ENCODE data around the gene NFYB.
"Not testable (repeated sequence)": the region's sequence is repeated elsewhere in the genome, so short reads cannot be mapped to it uniquely, and the experiment has no call there.

The NFYB gene

DNA sequence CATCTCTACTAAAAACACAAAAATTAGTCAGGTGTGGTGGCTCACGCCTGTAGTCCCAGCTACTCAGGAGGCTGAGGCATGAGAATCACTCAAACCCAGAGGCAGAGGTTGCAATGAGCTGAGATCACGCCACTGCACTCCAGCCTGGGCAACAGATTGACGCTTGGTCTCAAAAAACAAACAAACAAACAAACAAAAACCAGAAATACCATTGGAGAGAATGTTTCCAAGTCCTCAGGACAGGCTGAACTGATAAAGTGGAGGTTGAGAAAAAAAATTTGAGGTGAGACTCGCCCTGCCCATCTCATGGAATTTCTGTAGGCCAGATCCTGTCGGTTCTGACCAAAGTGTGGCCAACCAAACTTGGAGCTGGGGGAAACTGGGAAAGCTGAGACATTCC lies 30.6 kb upstream of the NFYB start:
- TF ChIP-seq, protein P1, sequence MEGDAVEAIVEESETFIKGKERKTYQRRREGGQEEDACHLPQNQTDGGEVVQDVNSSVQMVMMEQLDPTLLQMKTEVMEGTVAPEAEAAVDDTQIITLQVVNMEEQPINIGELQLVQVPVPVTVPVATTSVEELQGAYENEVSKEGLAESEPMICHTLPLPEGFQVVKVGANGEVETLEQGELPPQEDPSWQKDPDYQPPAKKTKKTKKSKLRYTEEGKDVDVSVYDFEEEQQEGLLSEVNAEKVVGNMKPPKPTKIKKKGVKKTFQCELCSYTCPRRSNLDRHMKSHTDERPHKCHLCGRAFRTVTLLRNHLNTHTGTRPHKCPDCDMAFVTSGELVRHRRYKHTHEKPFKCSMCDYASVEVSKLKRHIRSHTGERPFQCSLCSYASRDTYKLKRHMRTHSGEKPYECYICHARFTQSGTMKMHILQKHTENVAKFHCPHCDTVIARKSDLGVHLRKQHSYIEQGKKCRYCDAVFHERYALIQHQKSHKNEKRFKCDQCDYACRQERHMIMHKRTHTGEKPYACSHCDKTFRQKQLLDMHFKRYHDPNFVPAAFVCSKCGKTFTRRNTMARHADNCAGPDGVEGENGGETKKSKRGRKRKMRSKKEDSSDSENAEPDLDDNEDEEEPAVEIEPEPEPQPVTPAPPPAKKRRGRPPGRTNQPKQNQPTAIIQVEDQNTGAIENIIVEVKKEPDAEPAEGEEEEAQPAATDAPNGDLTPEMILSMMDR (IDR thresholded peaks at IDR 0.05; ENCODE audit: control insufficient read depth, extremely low read depth, insufficient read depth): no peak

DNA sequence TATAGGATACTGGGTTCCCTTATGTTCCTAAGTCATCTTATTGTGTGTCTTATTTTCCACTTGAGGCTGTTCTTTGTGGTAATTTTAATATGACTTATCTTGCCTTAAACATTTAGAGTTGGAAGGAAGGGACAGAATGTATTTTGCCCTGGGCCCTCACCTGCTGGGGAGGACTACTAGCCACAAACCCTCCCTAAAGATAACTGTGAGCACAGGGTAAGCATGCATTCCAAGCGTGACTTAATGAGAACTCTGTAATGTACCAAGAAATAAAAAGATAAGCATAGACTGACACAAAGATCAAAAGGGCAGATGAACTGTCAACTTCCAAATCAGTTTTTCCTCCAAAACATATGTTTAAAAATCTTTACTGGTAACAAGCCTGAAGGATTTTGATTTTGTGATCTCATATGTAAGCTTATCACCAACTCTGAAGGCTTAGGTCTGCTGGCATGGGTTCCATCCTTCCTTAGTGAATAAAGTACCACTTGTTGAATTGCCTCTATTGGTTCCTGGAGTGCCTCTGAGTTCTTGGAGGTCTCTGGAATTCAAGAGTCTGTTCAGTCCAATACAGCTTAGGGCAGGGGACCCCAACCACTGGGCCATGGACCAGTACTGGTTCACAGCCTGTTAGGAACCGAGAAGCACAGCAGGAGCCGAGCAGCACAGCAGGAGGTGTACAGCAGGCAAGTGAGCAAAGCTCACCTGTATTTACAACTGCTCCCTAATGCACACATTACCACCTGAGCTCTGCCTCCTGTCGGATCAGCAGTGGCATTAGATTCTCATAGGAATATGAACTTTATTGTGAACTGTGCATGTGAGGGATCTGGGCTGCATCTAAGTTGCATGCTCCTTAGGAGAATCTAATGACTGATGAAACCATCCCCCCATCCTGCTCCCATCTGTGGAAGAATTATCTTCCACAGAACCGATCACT lies 29.8 kb upstream of the NFYB start:
- no peak overlapping the region for H3K4me3 ChIP-seq (ENCODE audit: low read depth, low read length)
- DNase-seq (ENCODE audit: low read depth): no peak
- TF ChIP-seq, protein P1 (IDR thresholded peaks at IDR 0.05; ENCODE audit: control insufficient read depth, extremely low read depth, insufficient read depth): no peak

More for the DNA sequence above, 30.6 kb upstream of the NFYB start:
- no peak for DNase-seq (ENCODE audit: low read depth)
- no peak overlapping the region for H3K4me3 ChIP-seq (ENCODE audit: low read depth, low read length)

DNA sequence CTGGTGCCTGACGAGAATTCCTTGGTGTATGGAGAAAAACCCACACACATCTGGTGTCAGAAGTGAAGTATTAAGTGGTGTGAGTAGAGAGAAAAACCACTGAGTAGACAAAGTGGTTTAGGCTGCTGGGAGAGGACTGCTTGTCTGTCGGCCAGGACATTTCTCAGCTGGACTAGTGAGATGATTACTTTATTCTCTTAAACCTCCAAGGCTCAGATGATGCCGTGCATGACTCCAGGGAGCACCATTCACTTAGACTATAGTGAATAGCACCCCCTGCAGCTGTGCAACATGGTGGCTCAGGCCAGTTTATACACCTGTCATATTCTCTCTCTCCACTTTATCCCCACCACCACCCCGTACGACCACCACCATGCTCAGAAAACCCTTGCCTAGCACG lies 28.5 kb upstream of the NFYB start:
- DNase-seq (ENCODE audit: low read depth): no peak
- TF ChIP-seq, protein P1 (IDR thresholded peaks at IDR 0.05; ENCODE audit: control insufficient read depth, extremely low read depth, insufficient read depth): no peak
- H3K4me3 ChIP-seq (ENCODE audit: low read depth, low read length): no peak overlapping the region

DNA sequence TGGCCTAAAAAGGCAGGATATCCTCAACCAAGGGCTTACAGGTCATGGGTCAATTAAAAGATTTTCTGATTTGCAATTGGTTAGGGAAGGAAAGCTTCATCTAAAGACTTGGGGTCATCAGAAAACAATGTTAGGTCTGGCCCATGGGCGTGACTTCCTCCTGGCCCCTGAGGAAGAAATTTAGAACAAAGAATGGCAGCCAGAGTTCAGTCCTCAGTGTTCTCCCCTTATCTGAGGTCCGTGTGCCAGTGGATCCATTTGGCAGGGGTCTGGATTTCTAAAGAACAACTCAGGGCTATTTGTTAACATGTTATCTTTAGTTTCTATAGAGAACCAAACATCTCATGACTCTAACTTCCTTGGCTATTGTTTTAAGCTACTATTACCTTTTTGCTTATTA lies 27.8 kb upstream of the NFYB start:
- no peak for DNase-seq (ENCODE audit: low read depth)
- no peak overlapping the region for H3K4me3 ChIP-seq (ENCODE audit: low read depth, low read length)
- TF ChIP-seq, protein P1 (IDR thresholded peaks at IDR 0.05; ENCODE audit: control insufficient read depth, extremely low read depth, insufficient read depth): no peak

DNA sequence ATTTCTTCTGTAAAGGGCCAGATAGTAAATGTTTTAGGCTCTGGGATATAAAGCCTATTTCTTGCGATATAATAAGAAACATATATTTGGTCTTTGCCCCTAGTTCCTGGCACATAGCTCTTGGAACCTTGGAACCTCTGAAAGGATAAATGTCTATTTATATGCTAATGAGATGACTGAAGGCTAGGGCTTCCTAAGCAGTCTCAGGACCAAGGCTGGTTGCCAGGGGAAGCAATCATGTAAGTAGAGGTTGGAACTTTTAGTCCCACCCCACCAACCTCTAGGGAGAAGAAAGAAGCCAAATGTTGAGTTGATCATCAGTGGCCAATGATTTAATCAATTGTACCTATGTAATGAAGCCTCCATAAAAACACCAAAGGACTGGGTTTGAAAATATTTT lies 26.6 kb upstream of the NFYB start:
- H3K4me3 ChIP-seq (ENCODE audit: low read depth, low read length): no peak overlapping the region
- DNase-seq (ENCODE audit: low read depth): no peak
- TF ChIP-seq, protein P1 (IDR thresholded peaks at IDR 0.05; ENCODE audit: control insufficient read depth, extremely low read depth, insufficient read depth): no peak

DNA sequence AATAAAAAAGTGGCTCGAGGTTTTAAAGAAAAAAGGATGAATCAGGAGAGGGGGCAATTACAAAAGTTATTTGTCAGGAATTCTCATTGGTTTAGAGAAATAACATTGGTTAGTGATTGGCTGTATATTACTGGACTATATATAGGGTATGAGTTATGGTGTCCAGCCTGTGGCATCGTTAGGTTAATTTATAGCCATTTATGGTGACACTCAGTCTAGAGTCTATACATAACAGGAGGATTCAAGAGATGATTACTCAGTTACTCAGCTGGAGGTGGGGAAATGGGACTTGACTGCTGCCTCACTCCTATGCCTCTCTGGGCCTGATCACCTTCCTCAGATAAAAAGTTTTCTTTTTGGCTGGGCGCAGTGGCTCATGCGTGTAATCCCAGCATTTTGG lies 25.6 kb upstream of the NFYB start:
- TF ChIP-seq, protein P1 (IDR thresholded peaks at IDR 0.05; ENCODE audit: control insufficient read depth, extremely low read depth, insufficient read depth): no peak
- DNase-seq (ENCODE audit: low read depth): no peak
- H3K4me3 ChIP-seq (ENCODE audit: low read depth, low read length): no peak overlapping the region

DNA sequence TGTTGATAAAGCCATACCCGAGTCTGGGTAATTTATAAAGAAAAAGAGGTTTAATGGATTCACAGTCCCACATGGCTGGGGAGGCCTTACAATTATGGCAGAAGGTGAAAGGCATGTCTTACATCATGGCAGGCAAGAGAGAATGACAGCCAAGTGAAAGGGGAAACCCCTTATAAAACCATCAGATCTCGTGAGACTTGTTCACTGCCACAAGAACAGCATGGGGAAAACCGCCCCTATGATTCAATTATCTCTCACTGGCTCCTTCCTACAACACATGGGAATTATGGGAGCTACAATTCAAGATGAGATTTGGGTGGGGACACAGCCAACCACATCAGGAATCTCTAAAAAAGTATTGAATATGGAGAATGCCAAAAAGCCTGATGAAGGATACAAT lies 25.0 kb upstream of the NFYB start:
- not testable (repeated sequence) for H3K4me3 ChIP-seq (ENCODE audit: low read depth, low read length); DNase-seq (ENCODE audit: low read depth)

Data from LNCaP clone FGC (cell line).